Anterior cingulate cortex (tissue), 58 donors: Measurements from ENCODE around the gene RASAL2.
A peak's percentile ranks its signal among the peaks of the same experiment; 100 is the strongest.

Experiments used
- DNase-seq, 58 donors: peaks; one replicate each; lab custom pipeline; 2025; lab: John Stamatoyannopoulos, UW

RASAL2 gene

DNA sequence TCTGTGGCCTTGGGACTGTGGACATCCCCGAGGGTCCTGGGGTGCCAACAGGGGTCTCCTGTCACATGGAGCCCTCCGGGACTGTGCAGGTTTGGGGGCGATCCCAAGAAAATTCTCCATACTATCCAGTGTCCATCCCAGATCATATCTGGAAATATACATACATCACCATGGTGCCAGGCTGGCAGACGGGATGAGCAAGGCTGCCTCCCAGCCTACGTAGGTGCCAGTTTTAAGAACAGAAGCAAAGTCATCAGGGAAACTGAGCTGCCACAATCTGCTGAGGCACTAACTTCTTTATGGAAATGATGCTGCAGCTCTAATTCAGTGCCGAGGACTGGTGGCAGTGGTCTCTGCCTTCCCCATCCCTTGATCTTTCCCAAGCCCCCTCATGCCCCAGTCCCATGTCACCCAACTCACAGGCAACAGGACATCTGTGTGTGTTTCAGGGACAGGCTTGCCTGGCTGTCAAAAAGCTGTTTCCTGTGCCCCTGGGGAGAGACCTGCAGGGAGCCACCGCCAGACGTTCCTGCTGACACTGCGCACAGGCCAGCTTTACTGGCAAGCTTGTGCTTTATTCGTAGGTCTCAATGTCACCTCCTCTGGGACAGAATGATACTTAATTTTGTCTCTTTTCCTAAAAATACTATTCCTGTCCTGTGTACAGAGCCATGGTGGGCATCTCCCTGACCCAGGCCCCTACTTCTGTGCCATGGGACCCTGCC is 434.5 kb downstream of the RASAL2 start:
- peak in 15 of 58 donors; percentile 3 to 48 (median 16) for DNase-seq

DNA sequence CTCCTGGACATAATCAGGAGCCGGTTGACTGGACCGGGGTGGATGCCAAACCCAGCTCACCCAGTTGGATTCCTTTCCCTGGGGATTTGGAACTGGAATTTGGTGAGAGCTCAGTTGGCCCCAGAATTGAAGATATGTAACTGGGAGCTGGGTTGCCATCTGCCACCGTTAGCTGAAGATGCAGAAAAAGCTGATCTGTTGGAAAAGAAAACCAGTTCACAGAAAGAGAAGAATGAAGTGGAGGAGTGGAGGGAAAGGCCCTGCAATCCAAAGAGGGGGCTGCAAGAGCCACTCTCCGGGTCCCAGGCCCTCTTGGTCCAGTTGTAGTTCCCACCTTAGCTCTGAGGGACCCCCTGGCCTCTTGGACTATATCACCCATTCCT is 435.0 kb downstream of the RASAL2 start:
- DNase-seq, result peak in 6 of 58 donors; percentile 13 to 33 (median 22)

DNA sequence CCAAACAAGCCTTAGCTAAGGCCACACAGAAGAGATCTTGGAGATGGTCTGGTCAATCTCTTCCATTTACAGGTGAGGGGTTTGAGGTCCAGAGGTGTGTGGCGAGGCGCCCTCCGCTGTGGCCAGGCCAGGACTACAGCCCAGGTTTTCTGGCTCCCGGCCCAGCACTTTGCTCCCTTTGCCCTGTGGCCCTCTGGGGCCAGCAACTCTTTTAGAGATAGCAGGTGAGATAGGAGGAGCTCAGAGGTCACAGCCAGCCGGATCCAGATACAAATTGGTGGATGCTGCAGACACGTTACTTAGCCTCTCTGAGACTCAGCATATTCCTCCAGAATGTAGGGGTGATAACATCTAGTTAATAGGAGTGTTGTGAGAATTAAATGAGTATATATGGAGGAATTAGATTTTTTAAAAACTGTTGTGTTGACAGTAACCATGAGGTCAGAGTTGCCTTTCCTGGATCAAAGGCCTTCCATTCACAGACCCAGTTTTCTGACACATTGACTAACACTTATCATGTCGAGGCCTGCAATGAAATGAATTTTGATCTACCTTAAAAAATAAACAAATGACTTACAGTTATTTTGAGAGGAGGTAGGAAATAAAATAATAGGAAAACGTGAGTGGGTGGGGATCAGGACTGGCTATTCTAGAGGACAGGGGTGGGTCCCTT is 435.6 kb downstream of the RASAL2 start:
- DNase-seq, result no peak

DNA sequence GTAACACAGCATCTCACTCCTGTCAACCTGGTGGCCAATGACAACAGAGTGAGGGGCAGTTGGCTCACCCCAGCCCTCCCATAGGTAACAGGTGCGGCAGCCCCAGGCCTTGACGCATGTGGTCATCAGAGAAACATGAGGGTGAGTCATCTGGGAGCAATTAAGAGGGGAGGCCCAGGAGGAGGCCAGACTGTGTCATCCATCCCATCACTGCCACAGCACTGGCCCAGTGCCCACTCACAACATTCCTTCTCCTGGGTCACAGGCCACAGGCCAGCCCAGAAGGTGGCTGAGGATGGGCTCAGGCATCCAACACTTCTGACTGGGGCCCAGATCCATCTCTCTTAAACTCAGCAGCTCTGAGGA is 436.1 kb downstream of the RASAL2 start:
- DNase-seq, result no peak

DNA sequence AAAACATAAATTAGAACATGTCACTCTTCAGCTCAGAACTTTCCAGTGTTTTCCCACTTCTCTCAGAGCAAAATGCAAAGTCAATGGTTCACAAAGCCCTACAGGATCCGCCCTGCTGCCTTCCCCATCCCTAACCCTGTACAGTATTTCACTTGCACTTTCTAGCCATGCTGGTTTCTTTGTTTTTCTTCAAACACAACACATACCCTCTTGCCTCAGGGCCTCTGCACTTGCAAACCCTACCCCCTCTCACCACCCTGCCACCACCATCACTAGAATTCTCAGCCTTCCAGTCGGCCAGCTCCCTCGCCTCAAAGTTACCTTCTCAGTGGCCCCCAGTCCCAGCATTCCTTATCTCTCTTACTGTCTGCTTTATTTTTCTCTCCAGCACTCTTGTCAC is 436.6 kb downstream of the RASAL2 start:
- DNase-seq, result no peak

DNA sequence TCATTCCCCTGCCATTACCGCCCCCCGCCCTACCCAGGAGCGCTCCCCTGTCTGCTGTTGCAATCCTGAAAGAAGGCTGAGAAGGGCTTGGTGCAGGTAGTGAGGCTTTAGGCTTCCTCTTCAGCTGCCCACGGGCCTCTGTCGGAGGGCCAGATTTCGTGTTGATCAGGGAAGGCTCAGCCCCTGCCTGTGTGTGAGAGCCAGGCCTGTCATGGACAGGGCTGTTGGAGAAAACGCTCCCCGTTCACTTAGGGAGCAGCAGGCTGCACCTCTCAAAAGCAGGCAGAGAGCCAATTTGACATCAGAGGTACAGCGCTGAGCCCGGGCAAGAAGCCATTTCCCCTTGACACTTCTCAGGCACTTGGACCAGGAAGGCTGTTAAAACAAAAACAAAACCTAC is 438.0 kb downstream of the RASAL2 start:
- no peak for DNase-seq

DNA sequence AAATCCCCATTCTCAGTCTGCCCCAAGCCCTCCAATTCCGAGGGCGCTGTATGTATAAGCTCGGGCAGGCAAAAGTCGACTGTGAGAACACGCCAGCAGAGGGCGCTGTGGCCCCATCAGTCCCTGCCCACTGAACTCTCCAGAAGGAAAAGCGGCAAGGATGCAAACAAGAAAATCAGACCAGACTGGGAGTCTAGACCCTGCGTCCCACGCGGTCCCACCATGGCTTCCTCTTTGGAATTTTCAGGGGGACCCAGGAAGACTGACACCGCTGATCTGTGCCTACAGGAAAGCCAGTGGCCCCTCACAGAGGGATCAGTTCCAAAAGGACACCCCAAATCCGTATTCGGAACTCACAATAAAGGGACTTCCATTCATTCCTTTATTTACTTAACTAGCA is 438.5 kb downstream of the RASAL2 start:
- DNase-seq, result peak in 56 of 58 donors; percentile 13 to 90 (median 64)

DNA sequence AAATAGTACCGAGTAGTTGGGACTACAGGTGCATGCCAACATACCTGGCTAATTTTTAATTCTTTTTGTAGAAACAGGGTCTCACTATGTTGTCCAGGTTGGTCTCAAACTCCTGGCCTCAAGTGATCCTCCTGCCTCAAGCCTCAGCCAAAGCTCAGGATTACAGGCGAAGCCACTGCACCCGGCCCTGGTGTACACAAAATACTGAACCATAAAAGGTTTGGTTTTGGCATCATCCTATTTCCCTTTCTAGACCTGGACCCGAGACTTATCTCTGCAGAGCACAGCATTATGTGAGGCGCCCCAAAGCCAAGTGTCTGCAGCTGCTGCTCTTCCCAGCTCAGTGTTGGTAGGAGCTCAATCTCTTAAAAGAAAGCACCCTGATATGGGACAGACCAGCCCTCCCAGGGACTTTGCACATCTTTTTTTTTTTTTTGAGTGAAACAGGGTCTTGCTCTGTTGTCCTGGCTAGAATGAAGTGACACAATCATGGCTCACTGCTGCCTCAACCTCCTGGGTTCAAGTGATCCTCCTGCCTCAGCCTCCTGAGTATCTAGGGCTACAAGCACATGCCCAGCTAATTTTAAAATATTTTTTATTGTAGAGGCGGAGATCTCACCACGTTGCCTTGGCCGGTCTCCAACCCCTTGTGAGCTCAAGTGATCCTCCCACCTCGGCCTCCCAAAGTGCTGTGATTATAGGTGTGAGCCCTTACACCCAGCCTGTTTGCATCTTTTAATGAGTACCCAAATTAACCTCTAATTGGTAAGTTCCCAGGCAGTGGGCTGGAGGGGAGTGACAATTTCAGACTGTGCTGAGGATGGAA is 439.4 kb downstream of the RASAL2 start:
- DNase-seq, result no peak
